ENCODE data around the gene SERPINB5. TPM values are rescaled to one million over a fixed set of nuclear protein-coding genes. Genes with fewer than 3 reads are reported as not detected.

The SERPINB5 gene
- total RNA-seq, 1 experiment from 2014 or later: 0.11 TPM

- Histone ChIP-seq H3K9me3 (ENCODE audit: low read depth, low read length, poor library complexity, severe bottlenecking) (no peaks in the 10 kb centered on the region), H3K36me3 (ENCODE audit: insufficient read depth, low read length, poor library complexity, severe bottlenecking) (no peaks in the 10 kb centered on the region), H3K4me3 (ENCODE audit: low read depth, low read length, poor library complexity, severe bottlenecking) (no peak overlapping the region), H3K27ac (ENCODE audit: low read depth, low read length, poor library complexity, severe bottlenecking) (no peak overlapping the region), H3K4me1 (ENCODE audit: insufficient read depth, low read length, poor library complexity, severe bottlenecking) (no peaks in the 10 kb centered on the region), H3K27me3 (replicated peaks; ENCODE audit: insufficient read depth, low read depth, low read length, poor library complexity) (no peaks in the 10 kb centered on the region)
- TF ChIP-seq EZH2 (IDR thresholded peaks at IDR 0.05; ENCODE audit: borderline replicate concordance, low read depth, low read length, poor library complexity, severe bottlenecking) (no peak), CTCF (conservative IDR thresholded peaks at IDR 0.05; ENCODE audit: low read depth, low read length) (no peak)
- no TSS peak for BruUV-seq (replicated peaks)
- no peak for DNase-seq (ENCODE audit: low spot score)
- POLR2A ChIA-PET (ENCODE audit: low non-redundant PET): no interaction called here
- CTCF ChIA-PET: no interaction called here
- intact Hi-C loops (cut with micrococcal nuclease; ENCODE audit: unreplicated experiment): no loop called here
These were observed 9.1 kb upstream of the SERPINB5 start for GRCh38 chr18:63467699-63468098.

GRCh38 chr18:63468575-63468974 lies 8.2 kb upstream of the SERPINB5 start:
- Histone ChIP-seq H3K36me3 (ENCODE audit: insufficient read depth, low read length, poor library complexity, severe bottlenecking) (no peaks in the 10 kb centered on the region), H3K9me3 (ENCODE audit: low read depth, low read length, poor library complexity, severe bottlenecking) (no peaks in the 10 kb centered on the region), H3K27me3 (replicated peaks; ENCODE audit: insufficient read depth, low read depth, low read length, poor library complexity) (no peaks in the 10 kb centered on the region), H3K4me3 (ENCODE audit: low read depth, low read length, poor library complexity, severe bottlenecking) (no peak overlapping the region), H3K4me1 (ENCODE audit: insufficient read depth, low read length, poor library complexity, severe bottlenecking) (no peaks in the 10 kb centered on the region), H3K27ac (ENCODE audit: low read depth, low read length, poor library complexity, severe bottlenecking) (no peak overlapping the region)
- no peak for TF ChIP-seq EZH2 (IDR thresholded peaks at IDR 0.05; ENCODE audit: borderline replicate concordance, low read depth, low read length, poor library complexity, severe bottlenecking)
- TF ChIP-seq CTCF (conservative IDR thresholded peaks at IDR 0.05; ENCODE audit: low read depth, low read length): no peak
- POLR2A ChIA-PET (ENCODE audit: low non-redundant PET): interaction anchor here (0.5 kb wide), 1 partner anchor 99 kb away, joined by 3 read pairs; no protein-coding TSS in a partner anchor
- BruUV-seq (replicated peaks): no TSS peak
- DNase-seq (ENCODE audit: low spot score): no peak
- intact Hi-C loops (cut with micrococcal nuclease; ENCODE audit: unreplicated experiment): no loop called here
- CTCF ChIA-PET: no interaction called here

- CTCF ChIA-PET: no interaction called here
- no peak for DNase-seq (ENCODE audit: low spot score)
- no peak overlapping the region for H3K27ac ChIP-seq (ENCODE audit: low read depth, low read length, poor library complexity, severe bottlenecking)
- intact Hi-C loops (cut with micrococcal nuclease; ENCODE audit: unreplicated experiment): no loop called here
- POLR2A ChIA-PET (ENCODE audit: low non-redundant PET): no interaction called here
- TF ChIP-seq EZH2 (IDR thresholded peaks at IDR 0.05; ENCODE audit: borderline replicate concordance, low read depth, low read length, poor library complexity, severe bottlenecking) (no peak), CTCF (conservative IDR thresholded peaks at IDR 0.05; ENCODE audit: low read depth, low read length) (no peak)
- no peaks in the 10 kb centered on the region for H3K9me3 ChIP-seq (ENCODE audit: low read depth, low read length, poor library complexity, severe bottlenecking)
- BruUV-seq (replicated peaks): no TSS peak
- H3K27me3 ChIP-seq (replicated peaks; ENCODE audit: insufficient read depth, low read depth, low read length, poor library complexity): no peaks in the 10 kb centered on the region
- H3K4me3 ChIP-seq (ENCODE audit: low read depth, low read length, poor library complexity, severe bottlenecking): no peak overlapping the region
- no peaks in the 10 kb centered on the region for H3K36me3 ChIP-seq (ENCODE audit: insufficient read depth, low read length, poor library complexity, severe bottlenecking)
- H3K4me1 ChIP-seq (ENCODE audit: insufficient read depth, low read length, poor library complexity, severe bottlenecking): no peaks in the 10 kb centered on the region
These were observed 6.0 kb upstream of the SERPINB5 start for GRCh38 chr18:63470751-63471150.
